AG04449 (cell line): ENCODE results near the gene CCDC154.

Source experiments
- CTCF ChIA-PET: fragments of 350-600 bp; formaldehyde crosslinking; extraction: SDS; loops from one replicate; lab custom pipeline; 2021; ENCODE audit warnings: antibody characterized with exemption; lab: Yijun Ruan, JAX
- POLR2A ChIA-PET: fragments of 400-600, 350-600 bp; formaldehyde crosslinking; extraction: SDS; loops from one replicate; lab custom pipeline; 2020; ENCODE audit warnings: antibody characterized with exemption, inconsistent platforms; lab: Yijun Ruan, JAX
- DNase-seq: peaks from one replicate; pipeline ENCODE4 v3.0.0-alpha.2; 2010; ENCODE audit warnings: low read depth, low spot score
- H3K4me3 ChIP-seq: 2 replicates; pipeline ENCODE4 v1.5.1; 2011; ENCODE audit warnings: low read depth, mild to moderate bottlenecking, control low read depth, low read length
- CTCF ChIP-seq: IDR thresholded peaks from one replicate; pipeline ENCODE4 v1.5.1; 2011; ENCODE audit warnings: mild to moderate bottlenecking, moderate library complexity, low read length, control low read depth, inconsistent platforms; ENCODE audit not compliant: insufficient read depth; ENCODE audit errors: missing control alignments

CCDC154 gene

GRCh38 chr16:1398826-1399581 is 45.4 kb downstream of the CCDC154 start:
- POLR2A ChIA-PET, result no interaction called here
- CTCF ChIA-PET, result interaction anchor here (1.4 kb wide), 1 partner anchor 35 kb away, joined by 4 read pairs; no protein-coding TSS in a partner anchor
- no peak for TF ChIP-seq CTCF

DNA sequence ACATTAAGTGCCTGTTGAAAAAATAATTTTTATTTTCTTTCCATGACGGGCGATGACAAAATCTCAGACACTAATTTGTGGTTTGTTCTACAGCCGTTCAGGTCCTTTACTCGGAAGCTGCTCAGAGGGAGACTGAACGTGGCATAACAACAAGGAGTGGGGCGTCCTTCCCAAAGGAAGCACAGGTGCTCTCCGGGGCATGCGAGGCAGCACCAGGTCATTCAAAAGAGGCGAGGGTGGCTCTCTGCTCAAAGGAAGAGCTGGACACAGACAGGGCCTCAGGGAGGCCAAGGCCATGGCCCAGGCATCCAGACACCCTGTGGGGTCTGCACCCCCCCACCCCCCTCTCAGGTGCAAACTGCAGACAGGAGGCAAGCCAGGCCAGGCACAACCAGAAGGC is 46.0 kb downstream of the CCDC154 start:
- ChIA-PET CTCF (no interaction called here), POLR2A (no interaction called here)
- no peak overlapping the region for H3K4me3 ChIP-seq
- DNase-seq, result no peak
- no peak for TF ChIP-seq CTCF

More at GRCh38 chr16:1398826-1399581, 45.4 kb downstream of the CCDC154 start:
- no peak overlapping the region for H3K4me3 ChIP-seq
- no peak for DNase-seq

GRCh38 chr16:1397779-1398178 is 46.6 kb downstream of the CCDC154 start:
- no peak overlapping the region for H3K4me3 ChIP-seq
- CTCF ChIA-PET, result no interaction called here
- no peak for DNase-seq
- POLR2A ChIA-PET, result no interaction called here
- no peak for TF ChIP-seq CTCF

DNA sequence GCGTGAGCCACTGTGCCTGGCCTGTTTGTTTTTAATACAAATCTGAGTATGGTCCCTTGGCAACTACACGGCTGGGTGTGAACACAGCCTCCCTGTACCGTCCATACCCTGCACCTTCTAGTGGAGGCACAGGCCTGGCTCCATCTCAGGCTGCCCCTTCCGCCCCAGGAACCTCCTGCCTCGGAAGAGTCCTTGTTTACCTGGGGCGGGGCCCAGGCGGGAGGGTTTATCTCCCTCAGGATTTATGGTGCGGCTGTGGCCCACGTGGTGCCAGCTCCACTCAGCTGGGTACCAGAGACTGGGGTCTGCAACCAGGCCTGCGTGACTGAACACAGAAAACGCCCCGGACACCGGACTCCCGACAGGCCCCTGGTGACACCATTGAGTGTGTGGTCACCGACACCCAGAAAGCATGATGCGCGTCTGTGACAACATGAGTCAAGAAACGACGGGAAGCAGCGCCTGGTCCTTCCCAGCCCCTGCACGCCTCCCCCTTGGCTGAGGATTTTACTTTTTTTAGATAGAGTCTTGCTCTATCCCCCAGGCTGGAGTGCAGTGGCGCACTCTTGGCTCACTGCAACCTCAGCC is 48.8 kb downstream of the CCDC154 start:
- TF ChIP-seq CTCF, result no peak
- ChIA-PET POLR2A (interaction anchor here (1.5 kb wide), 1 partner anchor 25 kb away, joined by 3 read pairs; no protein-coding TSS in a partner anchor), CTCF (no interaction called here)
- DNase-seq, result no peak
- H3K4me3 ChIP-seq, result no peak overlapping the region

DNA sequence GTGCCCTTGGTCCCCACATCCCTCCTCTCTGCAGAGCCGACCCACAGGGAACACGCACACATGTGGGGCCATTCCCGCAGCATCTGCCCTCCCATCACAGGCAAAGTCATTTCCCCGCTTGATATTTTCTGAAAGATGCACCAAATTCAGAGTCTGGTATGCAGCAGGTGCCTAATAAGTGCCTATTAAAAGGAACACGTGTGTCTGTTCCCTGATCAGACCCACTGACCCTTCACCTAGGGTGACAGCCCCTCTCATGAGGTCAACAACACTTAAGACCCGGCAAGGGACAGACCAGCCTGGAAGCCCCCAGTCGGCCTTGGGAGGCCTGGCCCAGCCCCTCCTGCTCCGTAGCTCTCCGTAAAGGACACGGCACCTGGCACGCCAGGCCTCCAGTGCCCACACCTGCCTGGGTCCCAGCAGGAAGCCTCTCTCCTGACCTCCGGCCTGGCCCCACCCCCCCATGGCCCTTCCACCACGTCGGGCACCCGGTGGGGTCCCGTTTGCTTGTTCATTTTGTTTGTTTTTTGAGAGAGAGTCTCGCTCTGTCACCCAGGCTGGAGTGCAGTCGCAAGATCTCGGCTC is 49.9 kb downstream of the CCDC154 start:
- POLR2A ChIA-PET, result interaction anchor here (1.5 kb wide), 1 partner anchor 26 kb away, joined by 3 read pairs; no protein-coding TSS in a partner anchor
- no peak for TF ChIP-seq CTCF
- no peak for DNase-seq
- CTCF ChIA-PET, result no interaction called here
- no peak overlapping the region for H3K4me3 ChIP-seq

DNA sequence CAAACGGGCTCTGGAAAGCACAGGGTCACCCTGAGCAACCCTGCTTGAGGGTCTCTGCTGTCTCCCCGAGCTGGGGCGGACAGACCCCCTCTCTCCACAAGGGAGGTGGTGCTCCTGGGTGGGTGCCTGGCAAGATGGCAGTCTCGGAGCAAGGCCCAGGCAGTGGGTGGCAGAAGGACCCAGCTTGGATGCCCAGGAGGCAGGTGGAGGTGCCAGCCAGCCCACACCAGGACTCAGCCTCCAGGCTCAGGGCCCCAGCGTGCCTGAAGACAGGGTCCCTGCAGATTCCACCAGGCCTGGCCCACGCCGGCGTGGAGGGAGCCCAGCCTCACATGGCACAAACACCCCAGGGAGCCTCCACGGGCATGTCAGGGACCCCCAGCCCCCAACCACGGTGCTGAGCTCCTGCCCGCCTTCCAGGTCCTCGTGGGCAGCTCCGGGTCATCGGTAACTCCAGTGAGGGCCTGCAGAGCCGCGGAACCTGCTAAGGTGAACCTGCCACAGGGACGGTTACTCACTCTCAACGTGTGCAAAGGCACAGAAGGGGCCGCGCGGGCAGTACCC is 50.7 kb downstream of the CCDC154 start:
- CTCF ChIA-PET, result no interaction called here
- POLR2A ChIA-PET, result interaction anchor here (1.5 kb wide), 1 partner anchor 27 kb away, joined by 3 read pairs; no protein-coding TSS in a partner anchor
- no peak for DNase-seq
- no peak overlapping the region for H3K4me3 ChIP-seq
- no peak for TF ChIP-seq CTCF
